HG02970 (cell line): Measurements from ENCODE around the gene AIF1L.
"Not testable (repeated sequence)": the region's sequence is repeated elsewhere in the genome, so short reads cannot be mapped to it uniquely, and the experiment has no call there.

Experiments used
- ATAC-seq: cut with Tn5 transposase; IDR thresholded peaks from one replicate; pipeline ENCODE4 v1.9.1; 2021; ENCODE audit warnings: mild to moderate bottlenecking, moderate library complexity, moderate number of reproducible peaks; ENCODE audit not compliant: unreplicated experiment, low FRiP score

AIF1L gene

DNA sequence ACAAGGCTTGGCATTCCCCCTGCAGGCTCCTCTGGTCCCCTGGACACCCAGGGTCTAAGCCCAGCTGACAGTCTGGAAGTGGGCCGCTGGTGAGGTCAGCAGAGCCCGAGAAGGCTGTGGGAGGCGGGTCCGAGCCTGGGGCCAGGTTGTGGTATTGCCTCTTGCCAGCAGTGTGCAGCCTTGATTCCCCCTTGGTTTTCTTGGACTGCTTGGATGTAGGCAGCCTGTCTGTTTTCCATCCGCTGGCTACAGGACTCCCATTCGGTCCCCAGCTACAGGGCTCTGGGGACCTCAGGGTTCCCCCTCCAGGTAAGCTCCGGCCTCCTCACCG, 1.6 kb downstream of the AIF1L start:
- no peak for ATAC-seq

DNA sequence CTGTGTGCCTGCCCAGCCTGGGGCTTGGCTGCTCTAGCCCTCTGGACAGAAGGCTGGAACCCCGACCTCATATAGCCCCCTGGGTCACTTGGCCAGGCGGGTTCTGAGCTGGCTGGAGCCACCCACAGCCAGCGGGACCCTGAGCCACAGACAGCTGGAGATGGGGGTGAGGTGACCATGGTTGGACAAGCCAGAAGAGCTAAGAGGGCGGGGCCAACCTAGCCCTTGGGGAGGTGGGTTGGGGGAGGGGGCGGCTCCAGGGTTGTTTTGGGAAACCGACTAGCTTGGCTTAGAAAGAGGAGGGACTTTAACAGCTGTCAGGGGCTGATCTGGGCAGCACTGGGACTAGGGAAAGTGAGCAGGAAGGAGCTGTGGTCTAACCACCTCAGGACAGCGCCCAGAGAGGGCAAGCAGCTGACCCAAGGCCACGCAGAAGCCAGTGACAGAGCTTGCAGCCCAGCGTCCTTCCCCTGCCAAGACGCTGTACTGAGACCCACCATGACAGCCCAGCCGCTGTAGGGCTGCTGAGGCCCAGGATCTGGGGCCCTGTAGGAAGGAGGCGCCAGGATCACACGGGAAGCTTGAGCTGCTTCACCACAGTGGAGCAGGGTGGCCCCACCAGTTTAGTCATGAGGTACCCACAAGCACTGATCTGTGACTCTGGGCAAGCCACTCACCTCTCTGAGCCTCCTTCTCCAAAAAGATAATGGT, 2.2 kb downstream of the AIF1L start:
- ATAC-seq, result no peak

DNA sequence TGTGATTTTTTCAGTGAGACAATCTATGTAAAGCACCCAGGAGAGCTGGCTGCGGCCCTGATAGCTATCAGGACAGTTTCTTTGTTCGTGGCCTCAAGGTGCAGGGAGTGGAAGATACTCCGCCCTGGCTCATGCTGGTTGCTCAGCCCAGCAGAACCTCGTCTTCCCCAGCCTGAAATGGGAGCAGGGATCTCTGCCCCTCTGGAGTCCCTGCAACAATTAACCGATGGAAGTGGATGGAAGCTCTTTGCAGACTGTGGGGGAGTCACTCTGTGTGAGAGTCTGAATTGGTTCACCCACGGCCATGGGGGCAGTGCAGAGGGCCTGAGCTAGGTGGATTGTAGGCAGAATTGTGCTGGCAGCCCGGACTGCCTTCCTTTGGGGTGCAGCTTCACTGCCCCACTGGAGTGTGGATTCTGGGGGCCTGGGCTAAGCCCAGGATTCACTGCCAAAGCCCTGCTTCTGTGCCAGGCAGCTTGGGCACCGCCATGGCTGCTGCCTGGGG, 2.8 kb downstream of the AIF1L start:
- ATAC-seq, result no peak

DNA sequence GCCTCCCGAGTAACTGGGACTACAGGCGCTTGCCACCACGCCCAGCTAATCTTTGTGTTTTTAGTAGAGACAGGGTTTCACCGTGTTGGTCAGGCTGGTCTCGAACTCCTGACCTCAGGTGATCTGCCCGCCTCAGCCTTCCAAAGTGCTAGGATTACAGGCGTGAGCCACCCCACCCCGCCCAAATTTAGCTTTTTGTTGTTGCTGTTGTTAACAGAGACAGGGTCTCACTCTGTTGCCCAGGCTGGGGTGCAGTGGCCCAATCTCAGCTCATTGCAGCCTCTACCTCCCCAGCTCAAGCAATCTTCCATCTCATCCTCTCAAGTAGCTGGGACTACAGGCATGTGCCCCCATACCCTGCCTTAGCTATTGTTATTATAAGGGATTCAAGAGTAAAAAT, 3.5 kb downstream of the AIF1L start:
- not testable (repeated sequence) for ATAC-seq

DNA sequence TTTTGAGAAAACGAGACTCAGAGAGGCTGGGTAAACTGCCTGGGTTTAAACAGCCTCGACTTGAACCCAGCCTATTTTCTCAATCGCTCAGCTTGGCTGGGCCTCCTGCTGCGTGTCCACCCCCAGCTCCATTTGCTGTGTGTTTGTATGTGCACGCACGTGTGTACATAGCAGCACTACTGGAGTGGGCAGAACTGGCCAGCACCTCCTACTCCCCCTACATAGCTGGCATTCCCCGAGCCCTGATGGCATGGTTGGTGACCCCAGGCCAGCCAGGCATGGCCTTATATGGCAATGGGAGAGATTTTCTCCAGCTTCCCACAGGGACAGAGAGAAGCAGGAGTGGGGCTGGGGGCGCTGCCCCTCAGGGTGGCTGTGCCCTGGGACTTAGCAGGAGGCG, 4.1 kb downstream of the AIF1L start:
- ATAC-seq, result no peak

DNA sequence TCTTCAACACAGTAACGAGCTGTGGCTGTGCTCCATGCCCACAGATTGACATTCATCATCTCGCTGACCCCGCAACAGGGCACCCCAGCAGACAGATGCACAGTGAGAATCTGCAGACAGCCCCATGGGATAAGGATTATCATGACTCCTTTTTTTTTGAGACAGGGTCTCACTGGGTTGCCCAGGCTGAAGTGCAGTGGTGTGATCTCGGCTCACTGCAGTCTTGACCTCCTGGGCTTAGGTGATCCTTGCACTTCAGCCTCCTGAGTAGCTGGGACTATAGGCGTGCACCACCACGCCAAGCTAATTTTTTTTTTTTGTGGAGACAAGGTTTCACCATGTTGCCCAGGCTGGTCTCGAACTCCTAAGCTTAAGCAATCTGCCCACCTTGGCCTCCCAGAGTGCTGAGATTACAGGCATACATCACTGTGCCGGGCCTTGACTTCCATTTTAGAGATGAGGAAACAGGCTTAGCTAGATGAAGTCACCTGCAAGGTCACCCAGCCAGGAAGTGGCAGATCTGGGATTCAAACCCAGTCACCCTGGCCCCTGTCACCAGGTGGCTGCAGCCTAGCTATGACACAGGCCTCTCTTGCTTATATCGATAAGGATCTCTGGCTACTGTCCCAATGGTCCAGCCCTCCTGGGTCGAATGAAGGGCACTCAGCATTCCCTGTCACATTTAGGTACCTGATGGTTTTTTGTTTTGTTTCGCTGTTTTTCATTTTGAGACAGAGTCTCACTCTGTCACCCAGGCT, 5.1 kb downstream of the AIF1L start:
- no peak for ATAC-seq

DNA sequence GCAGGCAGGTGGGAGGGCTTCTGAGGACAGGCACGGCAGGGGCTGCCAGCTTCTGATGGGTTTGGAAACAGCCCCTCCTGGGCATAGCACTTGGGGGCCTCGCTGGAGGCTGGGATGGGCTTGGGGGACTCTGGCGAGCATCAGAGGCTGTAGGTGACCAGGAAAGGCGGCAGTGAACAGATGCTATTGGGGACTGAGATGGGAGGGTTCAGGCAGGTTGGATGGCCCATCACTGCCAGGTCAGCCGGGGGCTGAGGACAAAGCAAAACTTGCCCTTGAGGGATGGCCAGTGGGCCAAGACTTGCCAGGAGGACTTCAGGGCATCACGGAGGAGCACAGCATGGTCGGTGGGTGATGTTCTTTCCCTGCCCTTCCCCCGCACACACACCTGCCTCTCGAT, 6.7 kb downstream of the AIF1L start:
- no peak for ATAC-seq

DNA sequence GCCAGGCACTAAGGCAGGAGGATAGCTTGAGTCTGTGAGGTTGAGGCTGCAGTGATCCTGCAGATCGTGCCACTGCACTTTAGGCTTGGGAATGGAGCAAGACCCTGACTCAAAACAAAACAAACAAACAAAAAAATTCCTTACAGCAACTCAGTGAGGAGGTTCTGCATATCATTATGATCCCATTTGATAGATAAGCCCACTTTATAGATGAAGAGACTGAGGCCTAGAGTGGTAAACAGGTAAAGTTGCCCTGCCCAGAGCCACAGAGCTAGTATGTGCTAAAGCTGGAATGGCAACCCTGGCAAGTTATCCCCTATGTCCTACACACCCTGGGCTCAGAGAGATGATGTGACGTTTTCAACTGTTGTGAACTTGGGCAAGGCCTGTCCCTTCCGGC, 7.2 kb downstream of the AIF1L start:
- no peak for ATAC-seq

DNA sequence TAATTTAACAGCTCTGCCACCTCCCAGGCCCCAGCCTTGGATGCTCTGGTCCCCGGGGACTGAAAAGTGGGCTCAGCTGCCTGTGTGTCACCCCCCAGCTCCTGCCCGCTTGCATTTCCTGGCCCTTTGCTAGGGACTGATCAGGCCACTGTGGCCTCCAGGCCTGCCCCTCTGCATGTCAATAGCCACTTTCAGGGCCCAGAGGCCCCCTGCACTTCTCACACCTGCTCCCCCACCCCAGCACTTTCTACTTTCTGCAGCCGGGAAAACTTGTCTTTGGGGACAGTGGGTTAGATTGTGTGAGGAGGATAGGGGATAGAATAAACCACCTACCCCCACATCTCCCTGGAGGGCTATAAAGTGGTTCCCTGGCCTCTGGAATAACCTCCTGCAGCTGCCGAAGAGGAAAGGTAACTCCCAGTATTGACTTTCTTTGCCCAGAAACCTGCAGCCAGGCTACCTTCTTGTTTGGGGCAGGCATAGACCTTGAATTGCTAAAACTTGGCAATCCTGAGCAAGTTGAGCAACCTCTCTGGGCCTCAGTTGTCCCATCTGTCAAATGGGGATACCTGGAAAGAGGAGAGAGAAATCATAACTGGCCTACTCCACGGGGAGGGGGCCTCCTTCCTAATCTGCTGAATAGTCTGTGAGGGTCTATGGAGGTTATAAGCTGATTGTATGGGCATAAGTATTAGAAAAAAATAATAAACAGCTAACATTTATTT, 7.8 kb downstream of the AIF1L start:
- ATAC-seq, result no peak

DNA sequence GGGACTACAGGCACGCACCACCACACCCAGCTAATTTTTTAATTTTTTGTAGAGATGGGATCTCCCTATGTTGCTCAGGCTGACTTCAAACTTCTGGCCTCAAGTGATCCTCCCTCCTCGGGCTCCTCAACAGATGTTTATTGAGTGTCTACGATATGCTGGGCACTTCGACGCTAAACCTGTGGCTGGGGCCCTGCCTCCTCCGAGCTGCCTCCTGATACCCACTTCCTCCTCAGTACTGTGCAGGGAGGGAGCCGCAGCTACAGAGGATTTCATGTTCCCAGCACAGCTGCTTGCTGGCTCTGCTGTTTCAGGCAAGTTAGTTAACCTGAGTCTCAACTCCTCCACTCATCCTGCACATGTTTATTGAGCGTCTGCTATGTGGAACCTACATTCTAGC, 9.6 kb downstream of the AIF1L start:
- no peak for ATAC-seq

DNA sequence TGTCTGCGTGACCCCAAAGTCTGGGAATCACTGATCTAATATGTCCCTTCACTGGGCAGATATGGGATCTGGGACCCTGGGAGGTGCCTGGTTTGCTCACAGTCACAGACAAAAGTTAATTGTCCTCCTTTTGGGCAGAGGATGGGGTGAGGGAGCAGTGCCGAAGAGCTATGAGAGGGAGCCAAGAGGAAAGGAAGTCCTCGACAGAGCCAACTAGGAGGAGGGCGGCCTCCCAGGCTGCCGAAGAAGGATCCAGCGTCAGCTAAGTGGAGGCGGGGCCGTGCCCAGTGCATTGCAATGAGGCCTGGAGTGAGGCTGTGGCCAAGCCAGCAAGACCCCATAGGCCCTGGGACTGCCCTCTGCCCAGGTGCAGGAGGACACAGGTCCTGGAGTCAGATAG, 11.4 kb downstream of the AIF1L start:
- no peak for ATAC-seq

DNA sequence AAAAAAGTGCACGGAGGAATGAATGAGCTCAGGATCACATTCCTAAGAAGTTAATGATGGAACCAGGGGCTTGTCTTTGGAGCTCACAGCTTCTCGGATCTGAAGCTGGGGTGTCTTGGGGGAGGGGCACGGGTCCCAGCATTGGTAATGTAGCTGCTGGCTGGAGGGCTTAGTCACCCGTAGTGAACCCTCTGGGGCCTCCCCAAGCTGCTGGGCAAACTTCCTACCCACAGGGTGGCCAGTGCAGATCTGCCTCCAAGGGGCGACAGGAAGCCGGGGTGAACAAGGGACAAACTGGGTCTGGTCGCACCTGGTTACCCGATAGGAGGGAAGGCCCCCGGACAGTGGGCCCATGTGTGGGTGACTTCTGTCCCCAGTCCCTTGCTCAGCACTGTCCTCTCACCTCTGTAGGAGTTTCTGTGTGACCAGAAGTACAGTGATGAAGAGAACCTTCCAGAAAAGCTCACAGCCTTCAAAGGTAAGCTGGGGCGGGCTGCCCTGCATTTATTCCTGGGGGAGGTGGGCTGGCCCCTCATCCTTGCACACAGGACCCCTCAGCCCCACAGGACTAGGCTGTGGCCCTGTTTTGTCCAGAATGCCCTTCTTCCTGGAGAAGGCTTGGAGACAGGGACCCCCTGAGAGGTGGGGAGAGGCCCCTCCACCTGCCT, 15.0 kb downstream of the AIF1L start:
- ATAC-seq, result no peak

DNA sequence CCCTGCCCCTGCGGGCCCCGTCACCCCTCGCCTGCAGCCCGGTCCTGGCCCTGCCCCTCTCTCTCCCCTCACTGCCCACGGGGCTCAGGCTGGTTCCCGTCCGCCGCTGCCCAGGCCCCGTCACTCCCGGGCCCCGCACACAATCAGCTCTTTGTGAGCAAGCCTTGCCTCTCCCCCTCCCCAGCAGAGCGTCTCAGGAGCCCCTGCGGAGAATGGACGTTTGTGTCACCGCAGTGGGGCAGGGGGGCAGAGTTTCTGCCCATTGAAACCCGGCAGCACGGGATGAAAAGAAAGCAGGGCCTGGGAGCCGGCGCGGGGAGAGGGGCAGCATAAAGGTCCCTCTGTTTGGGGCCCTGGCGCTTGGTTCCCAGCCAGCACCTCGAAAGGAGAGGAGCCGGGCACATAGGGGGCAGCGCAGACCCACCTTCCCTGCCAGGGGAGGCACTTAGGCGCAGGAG, 15.6 kb downstream of the AIF1L start:
- ATAC-seq, result no peak

DNA sequence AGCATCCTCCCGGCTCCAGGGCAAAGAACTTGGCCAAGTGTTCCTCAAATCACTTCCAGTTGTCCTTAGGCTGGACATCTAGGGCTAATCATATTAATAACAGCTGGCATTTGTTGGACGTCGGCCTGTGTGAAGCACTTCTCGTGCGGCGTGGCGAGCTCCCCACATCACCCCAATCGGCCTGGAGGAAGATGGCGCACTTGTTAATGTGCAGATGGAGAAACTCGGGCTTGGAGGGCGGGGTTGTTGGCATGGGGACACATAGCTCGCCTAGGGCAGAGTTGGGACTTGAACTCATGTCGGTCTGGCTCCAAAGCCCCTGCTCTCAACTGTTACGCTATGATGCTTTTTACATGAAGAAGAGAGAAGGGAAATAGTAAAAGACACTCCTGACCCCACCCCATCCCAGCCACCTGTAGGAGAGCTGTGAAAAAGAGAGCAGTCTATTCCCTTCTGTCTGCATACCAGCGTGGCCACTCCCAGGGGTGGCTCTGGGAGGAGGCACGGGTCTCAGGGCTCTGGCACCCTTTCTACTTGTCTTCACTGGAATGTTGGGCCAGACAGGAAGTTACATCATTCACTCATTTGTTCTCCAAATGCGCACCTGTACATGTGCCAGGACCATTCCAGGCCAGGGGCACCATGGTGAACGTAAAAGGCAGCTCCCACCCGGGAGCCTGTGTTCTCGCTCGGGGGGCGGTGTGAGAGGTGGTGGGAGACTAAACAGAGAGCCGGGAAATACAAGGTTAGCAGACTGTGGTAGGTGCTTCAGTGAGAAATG, 16.2 kb downstream of the AIF1L start:
- ATAC-seq, result no peak

DNA sequence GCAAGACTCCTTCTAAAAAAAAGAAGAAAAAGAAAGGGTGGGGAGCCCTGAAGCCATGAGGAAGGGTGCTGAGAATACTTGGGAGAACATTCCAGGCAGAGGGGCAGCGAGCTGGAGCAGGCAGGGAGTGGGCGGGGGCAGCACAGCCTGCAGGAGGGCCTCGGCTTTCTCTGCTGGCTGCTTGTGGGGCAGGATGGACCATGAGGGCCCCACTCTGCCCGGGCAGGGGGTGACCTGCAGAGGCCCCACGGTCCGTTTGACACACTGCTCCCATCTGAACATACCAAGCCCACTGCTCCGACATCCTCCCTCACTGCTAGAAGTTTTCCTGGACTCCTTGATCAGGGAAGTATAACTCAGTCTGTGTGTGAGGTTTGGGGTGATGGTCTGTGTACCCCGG, 17.3 kb downstream of the AIF1L start:
- ATAC-seq, result no peak

DNA sequence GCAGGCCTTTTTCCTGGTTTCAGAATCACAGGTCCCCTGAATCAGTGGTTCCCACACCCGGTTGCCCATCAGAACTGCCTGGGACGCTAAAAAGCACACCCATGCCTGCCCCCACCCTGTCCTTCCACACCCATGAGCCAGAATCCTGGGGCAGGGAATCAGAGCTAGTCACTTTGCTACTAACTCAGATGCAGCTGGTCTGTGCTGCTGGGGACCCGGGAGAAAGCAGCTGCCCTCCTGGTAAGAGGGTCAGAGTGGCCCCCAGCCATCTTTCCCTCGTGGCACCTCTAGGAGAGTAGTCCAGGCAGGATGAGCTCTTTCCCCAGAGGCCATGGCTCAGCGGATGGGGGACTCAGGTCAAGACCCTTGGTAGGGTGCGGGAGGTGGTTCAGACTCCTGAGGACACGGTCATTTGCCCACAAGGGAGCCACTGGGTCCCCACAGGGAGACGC, 17.8 kb downstream of the AIF1L start:
- no peak for ATAC-seq

DNA sequence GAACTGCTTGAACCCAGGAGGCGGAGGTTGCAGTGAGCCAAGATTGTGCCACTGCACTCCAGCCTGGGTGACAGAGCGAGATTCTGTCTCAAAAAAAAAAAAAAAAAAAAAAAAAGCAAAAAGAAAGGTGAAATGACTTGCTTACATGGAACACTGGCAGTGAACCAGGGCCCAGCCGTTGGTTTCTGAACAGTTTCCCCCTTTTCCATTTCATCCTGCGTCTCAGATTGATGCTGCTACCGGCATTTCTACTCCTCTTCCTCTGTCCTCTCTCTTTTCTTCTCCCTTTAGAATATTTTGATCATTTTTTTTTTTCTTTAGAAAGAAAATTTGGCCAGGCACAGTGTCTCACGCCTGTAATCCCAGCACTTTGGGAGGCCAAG, 19.0 kb downstream of the AIF1L start:
- ATAC-seq, result not testable (repeated sequence)

DNA sequence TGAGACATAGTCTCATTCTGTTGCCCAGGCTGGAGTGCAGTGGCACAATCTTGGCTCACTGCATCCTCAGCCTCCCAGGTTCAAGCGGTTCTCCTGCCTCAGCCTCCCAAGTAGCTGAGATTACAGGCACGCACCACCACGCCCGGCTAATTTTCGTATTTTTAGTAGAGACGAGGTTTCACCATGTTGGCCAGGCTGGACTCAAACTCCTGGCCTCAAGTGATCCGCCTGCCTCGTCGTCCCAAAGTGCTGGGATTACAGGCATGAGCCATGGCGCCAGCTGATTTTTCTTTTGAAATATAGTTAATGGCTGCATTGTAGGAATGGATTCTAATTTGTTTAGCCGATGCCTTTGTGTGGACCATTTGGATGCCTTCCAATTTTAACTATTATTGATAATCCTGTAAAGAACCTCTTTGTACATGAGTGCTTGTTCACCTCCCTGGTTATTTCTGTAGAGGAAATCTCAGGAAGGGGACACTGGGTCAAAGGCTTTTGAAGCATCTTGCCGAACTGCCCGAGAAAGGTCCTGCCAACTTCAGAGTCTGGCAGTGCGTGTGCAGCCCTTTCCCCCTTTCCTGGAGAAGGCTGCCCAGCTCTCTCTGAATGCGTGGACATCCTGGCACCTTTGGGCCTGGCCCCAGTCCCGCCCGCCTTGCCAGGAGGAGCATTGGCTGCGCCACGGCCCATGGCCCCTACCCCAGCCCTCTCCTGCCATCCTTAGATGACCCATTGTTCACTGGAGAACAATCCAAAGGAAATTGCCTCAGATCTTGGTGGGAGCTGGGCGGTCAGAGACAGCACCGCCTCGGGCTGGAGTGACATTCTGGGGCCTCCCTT, 20.2 kb downstream of the AIF1L start:
- ATAC-seq, result no peak

DNA sequence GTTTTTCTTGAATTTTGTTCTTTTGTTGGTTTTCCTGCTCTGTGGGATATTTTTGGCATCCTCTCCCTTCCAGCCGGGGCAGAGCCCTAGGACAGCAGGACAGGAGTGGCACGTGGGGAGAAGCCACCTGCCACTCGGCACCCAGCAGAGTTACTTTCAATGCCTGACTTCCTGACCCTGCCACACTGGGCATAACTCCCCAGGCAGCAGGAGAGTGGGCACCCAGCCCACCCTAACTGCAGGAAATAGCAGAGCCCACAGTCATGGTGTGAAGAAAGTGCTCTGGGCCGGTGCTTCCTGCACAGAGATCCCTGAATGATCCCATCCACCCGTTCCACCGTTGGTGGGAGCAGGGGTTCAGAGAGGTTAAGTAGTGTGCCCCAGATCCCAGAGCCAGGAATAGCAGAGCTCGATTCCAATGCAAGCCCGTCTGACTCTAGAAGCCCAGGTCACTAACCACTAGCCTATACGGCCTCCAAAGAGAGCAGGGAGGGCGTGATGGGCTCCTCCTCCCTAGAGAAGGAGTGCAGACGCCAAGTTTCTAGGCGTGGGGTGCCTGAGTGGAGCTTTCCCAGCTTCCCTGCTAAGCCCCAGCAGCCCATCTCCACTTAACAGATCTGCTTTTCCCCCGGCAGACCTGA, 20.9 kb downstream of the AIF1L start:
- no peak for ATAC-seq
